Measurements from ENCODE around the gene TXK.
A peak's percentile ranks its signal among the peaks of the same experiment; 100 is the strongest.

TXK gene

GRCh38 chr4:48100256-48100655 is 33.8 kb downstream of the TXK start:
- DNase-seq, result no peak

- DNase-seq, result no peak
Measured at GRCh38 chr4:48095441-48095840, 38.6 kb downstream of the TXK start.

DNA sequence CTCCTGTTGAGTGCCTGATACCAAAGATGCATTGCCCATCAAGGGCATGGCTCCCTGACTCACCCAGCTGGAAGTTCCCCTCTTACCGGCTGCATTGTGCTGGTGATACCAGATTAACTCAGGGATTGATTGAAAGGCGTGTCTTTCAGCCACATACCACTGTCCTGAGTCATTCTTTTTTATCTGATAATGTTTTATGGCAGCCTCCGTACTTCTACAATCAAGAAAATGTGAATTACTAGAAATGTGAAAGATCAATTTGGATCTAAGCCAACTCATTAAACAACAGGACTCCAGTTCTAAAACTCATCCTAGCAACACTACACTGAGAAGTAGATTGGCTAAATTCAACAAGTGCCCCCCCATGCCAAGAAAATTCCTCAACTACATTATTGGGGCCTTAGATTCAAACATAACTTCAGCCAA is 40.0 kb downstream of the TXK start:
- no peak for DNase-seq

GRCh38 chr4:48090621-48091020 is 43.4 kb downstream of the TXK start:
- DNase-seq, result no peak

GRCh38 chr4:48085821-48086589 is 48.0 kb downstream of the TXK start:
- no peak for DNase-seq

GRCh38 chr4:48082956-48083355 is 51.1 kb downstream of the TXK start:
- DNase-seq, result no peak

GRCh38 chr4:48081196-48081595 is 52.9 kb downstream of the TXK start:
- DNase-seq, result no peak

DNA sequence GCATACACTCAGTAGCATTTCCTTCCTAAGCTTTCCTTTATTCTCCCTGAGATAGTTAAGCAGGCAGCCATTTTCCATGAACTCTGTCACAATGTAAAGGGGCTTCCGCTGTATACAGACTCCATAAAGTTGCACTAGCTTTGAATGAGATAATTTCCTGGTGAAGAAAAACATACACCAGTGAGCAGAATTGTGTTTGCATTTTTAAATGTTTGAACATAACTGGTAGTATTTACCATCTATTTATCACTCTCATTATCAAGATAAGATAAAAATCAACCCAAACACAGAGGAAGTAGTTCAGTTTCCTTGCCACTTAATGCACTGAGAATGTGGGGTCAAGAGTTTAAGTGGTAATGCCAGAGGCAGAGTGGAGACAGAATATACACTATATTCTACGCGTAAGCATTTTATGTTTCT is 54.1 kb downstream of the TXK start:
- DNase-seq, result no peak

GRCh38 chr4:48078862-48079655 is 55.0 kb downstream of the TXK start:
- no peak for DNase-seq

- DNase-seq, result no peak
Measured at GRCh38 chr4:48078425-48078824, 55.6 kb downstream of the TXK start.

DNA sequence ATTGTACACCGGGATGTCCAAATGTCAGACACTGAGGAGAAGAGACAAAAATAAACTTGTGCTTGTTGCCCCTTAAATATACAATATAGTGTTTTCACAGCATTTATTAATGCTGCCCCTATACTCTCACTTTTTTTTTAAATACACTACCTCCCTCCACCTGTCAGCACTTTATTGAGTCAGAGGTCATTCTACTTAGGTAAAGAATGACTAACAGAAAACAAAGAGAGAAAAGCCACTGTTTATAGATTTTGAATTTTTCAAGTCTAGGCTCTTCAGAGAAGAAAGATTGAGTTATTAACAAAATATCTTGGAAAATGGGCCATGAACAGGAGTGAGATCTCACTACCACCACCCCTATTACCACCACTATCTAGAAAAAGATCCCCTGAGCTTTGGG is 59.4 kb downstream of the TXK start:
- DNase-seq, result no peak

GRCh38 chr4:48073567-48074103 is 60.4 kb downstream of the TXK start:
- no peak for DNase-seq

- no peak for DNase-seq
Measured at GRCh38 chr4:48071191-48071590, 62.9 kb downstream of the TXK start.

DNA sequence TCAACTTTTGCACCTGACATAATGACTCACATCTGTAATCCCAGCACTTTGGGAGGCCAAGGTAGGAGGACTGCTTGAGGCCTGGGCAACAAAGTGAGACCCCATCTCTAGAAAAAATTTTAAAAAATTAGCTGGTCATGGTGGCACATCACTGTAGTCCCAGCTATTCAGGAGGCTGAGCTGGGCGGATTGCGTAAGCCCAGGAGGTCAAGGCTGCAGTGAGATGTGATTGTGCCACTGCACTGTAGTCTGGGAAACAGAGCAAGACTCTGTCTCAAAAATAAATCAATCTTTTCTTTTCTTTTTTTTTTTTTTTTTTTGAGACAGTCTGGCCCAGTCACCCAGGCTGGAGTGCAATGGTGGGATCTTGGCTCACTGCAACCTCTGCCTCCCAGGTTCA is 65.0 kb downstream of the TXK start:
- DNase-seq, result no peak

DNA sequence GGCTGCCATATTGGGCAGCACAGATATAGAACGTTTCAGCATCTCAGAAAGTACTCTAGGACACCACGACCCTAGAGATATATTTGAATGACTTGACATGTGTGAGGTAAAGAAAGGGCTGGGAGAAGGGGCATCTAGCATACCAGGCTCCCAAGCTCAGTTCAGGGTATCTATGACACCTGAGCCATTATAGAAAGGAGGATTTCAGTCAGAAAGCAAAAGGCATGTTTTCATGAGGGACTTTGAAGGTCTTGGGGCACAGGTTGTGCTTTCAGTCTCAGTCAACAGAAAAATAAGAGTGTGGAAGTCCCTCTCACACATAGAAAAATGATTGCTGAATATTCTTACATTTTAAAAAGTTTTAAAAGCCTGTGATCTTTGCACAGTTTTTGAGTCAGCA is 65.9 kb downstream of the TXK start:
- DNase-seq, result no peak

DNA sequence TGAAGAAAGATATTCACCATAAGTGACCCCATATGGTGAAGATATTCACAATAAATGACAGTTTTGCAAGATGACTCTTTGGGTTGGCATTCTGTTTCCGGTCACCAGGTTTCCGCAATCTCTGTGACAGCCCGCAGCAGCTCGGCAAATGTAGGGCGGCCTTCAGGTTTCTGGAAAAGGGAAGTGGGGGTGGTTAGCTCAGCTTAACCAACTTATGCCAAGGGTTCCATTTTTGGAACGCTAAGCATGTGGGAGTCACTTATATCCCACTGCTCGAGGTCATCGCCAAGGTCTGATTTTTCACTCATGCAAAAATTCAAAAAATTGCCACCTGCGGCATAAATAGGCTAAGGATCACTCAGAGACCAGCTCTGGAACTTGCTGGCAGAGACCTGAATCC is 66.5 kb downstream of the TXK start:
- DNase-seq, result no peak

DNA sequence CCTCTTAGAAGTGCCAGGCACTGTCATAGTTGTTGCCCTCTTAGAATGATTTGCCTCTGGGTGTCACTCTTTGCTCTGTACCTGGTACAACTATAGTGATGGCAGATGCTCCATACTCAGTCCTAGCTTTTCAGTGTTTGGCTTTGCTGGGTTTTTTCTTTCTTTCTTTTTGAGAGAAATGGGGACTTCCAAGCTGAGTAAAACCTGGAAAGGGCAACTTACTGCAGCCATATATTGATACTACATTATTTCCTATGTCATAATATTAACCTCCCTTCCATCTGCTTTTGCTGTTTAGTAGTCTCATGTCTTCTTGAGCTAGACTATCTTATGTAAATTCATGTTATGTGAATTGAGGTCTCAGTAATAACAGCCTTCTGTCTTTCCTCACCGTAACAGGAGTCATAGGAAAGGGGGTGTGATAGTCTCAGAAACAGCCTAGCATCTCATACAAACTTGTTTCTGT is 68.4 kb downstream of the TXK start:
- DNase-seq, result no peak

GRCh38 chr4:48064349-48064748 is 69.7 kb downstream of the TXK start:
- no peak for DNase-seq

- no peak for DNase-seq
Measured at GRCh38 chr4:48058617-48059530, 75.2 kb downstream of the TXK start.

DNA sequence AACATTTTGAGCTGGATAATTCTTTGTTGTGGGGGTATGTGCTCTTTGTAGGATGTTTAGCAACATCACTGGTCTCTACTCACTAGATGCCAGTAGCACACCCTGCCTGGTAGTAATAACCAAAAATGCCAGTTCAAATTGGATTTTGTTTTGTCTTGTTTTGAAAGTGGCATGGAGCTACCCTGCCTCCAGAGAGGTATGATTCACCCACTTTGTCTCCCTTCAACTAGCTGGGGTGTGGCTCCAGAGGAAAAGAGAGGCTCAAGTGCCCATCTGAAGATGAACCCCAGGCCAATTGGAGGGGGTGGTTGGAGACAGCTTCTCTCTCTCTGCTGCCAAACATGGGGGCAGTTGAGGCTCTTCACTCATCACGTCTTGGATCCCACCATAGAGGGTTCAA is 83.0 kb downstream of the TXK start:
- no peak for DNase-seq

DNA sequence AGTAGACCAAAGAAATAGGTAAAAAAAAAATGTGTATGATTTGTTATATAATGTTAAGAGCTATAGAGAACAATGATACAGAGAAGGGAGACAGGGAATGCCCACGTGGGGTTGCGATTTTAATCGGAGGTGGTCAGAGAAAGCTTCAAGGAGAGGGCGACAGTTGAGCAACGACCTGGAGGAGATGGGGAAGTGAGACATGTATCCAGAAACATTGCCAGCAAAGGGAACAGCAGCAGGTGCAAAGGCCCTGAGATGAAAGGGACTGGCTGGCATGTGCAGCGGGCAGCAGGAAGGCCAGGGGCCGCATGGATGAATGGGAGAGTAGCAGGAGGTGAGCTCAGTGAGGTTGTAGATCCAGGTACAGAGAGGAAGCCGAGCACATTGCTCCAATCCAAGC is 84.6 kb downstream of the TXK start:
- DNase-seq, result no peak

DNA sequence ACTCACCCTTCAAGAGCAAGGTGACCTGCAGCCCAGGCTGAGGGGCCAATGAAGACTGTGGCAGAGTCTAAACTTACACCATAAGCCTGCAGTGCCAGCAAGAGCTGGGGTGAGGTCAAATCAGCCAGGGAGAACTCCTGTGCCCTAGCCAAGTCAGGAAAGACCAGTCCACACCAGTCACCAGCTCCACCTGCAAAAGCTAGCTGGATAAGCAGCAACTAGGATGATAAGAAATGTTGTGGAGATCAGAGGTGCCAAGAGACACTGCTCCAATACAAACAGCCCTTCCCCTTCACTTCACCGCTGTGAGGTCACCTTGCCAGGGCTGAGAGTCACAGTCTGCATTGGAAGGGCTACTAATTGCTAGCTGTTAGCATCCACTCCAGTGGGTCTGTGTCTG is 86.2 kb downstream of the TXK start:
- DNase-seq, result no peak

- DNase-seq, result peak; percentile 59 to 62
Measured at GRCh38 chr4:48047421-48047844, 86.6 kb downstream of the TXK start.
